Caco-2 (cell line): ENCODE data around the gene TINCR. TPM values are rescaled to one million over a fixed set of nuclear protein-coding genes. Genes with fewer than 3 reads are reported as not detected.

Source experiments
- BruUV-seq: library from RNA; stranded (reverse); fragments of 400-500 nt; replicated peaks from 2 replicates; lab custom pipeline; 2021; lab: Mats Ljungman, UMichigan
- CTCF ChIA-PET: fragments of 300-600 bp; sonication (Branson Sonifier 250); formaldehyde crosslinking; loops from one replicate; lab custom pipeline; 2022; ENCODE audit warnings: antibody characterized with exemption; lab: Charles Lee
- POLR2A ChIA-PET: fragments of 300-600 bp; sonication (Branson Sonifier 250); formaldehyde crosslinking; loops from one replicate; lab custom pipeline; 2022; ENCODE audit warnings: antibody characterized with exemption; lab: Charles Lee
- DNase-seq, 2 experiments: peaks; one replicate each; pipeline versions ENCODE4 v3.0.0 to v3.0.0-alpha.2; 2020 to 2022
- H3K27me3 ChIP-seq: replicated peaks from 2 replicates; pipeline ENCODE4 v1.6.0; 2011; ENCODE audit warnings: low read length; ENCODE audit not compliant: control insufficient read depth, insufficient read depth
- H3K36me3 ChIP-seq: 2 replicates; pipeline ENCODE4 v1.5.1; 2011; ENCODE audit warnings: low read length; ENCODE audit not compliant: control insufficient read depth, insufficient read depth
- H3K4me1 ChIP-seq: fragments of 250-450 bp; sonication (Bioruptor Pico); 2 replicates; pipeline ENCODE4 v1.5.1; 2020; ENCODE audit warnings: mild to moderate bottlenecking
- H3K4me3 ChIP-seq: 2 replicates; pipeline ENCODE4 v1.5.1; 2011; ENCODE audit warnings: low read depth, mild to moderate bottlenecking, control low read depth, low read length
- H3K9me3 ChIP-seq: fragments of 250-450 bp; sonication (Bioruptor Pico); 2 replicates; pipeline ENCODE4 v1.5.1; 2020; ENCODE audit warnings: mild to moderate bottlenecking, moderate library complexity
- H3K27ac Mint-ChIP-seq: one replicate; pipeline ENCODE4 v1.8.0; 2022; ENCODE audit warnings: mixed read lengths; ENCODE audit not compliant: unreplicated experiment
- H3K27me3 Mint-ChIP-seq: one replicate; pipeline ENCODE4 v1.8.0; 2022; ENCODE audit warnings: mixed read lengths; ENCODE audit not compliant: insufficient read depth, unreplicated experiment
- H3K36me3 Mint-ChIP-seq: one replicate; pipeline ENCODE4 v1.8.0; 2022; ENCODE audit warnings: mild to moderate bottlenecking, mixed read lengths; ENCODE audit not compliant: insufficient read depth, unreplicated experiment
- H3K4me1 Mint-ChIP-seq: one replicate; pipeline ENCODE4 v1.8.0; 2022; ENCODE audit warnings: low read depth, mixed read lengths; ENCODE audit not compliant: unreplicated experiment
- H3K4me3 Mint-ChIP-seq: one replicate; pipeline ENCODE4 v1.8.0; 2022; ENCODE audit warnings: mild to moderate bottlenecking, moderate library complexity, mixed read lengths; ENCODE audit not compliant: unreplicated experiment
- H3K9me3 Mint-ChIP-seq: one replicate; pipeline ENCODE4 v1.8.0; 2022; ENCODE audit warnings: mixed read lengths; ENCODE audit not compliant: unreplicated experiment
- CTCF ChIP-seq, 2 experiments: fragments of 200-600 bp in 1 of 2; IDR thresholded peaks; 1 replicate in 1 of 2; 2 replicates in 1 of 2; pipeline versions ENCODE4 v1.5.1 to v1.8.0; 2011 to 2022; ENCODE audit warnings: antibody characterized with exemption in 1 of 2, control low read depth in 1 of 2, inconsistent platforms in 1 of 2, low read depth in 1 of 2, low read length in 1 of 2, mild to moderate bottlenecking in 1 of 2, moderate library complexity in 1 of 2; ENCODE audit not compliant: insufficient read depth in 1 of 2, severe bottlenecking in 1 of 2, unreplicated experiment in 1 of 2
- intact Hi-C: fragments of 100-400 bp; cut with micrococcal nuclease; formaldehyde crosslinking; loops from one replicate; pipeline ENCODE4 v1.10.0; 2022; ENCODE audit not compliant: unreplicated experiment
- total RNA-seq: library from RNA; stranded (reverse); gene quantifications from 2 replicates; pipeline ENCODE4 v1.2.3, GENCODE V29; 2022

TINCR gene
- total RNA-seq, 1 experiment from 2014 or later, result 3.8 TPM

- no peaks in the 10 kb centered on the region for H3K4me1 Mint-ChIP-seq
- intact Hi-C loops, result no loop called here
- H3K36me3 Mint-ChIP-seq, result peaks cover 73% of the 10 kb centered on the region
- no peak for DNase-seq
- H3K27me3 Mint-ChIP-seq, result no peaks in the 10 kb centered on the region
- CTCF ChIA-PET, result no interaction called here
- Histone ChIP-seq H3K9me3 (no peaks in the 10 kb centered on the region), H3K36me3 (no peaks in the 10 kb centered on the region; the same call in 1 of the 2 replicates), H3K4me1 (no peaks in the 10 kb centered on the region; the same call in 1 of the 2 replicates), H3K27me3 (no peaks in the 10 kb centered on the region), H3K4me3 (no peak overlapping the region)
- TF ChIP-seq CTCF (IDR thresholded peaks at IDR 0.05; ENCODE audit: insufficient read depth in 1 of 2, low read depth in 1 of 2, low read length in 1 of 2, severe bottlenecking in 1 of 2, unreplicated experiment in 1 of 2), result no peak
- no peaks in the 10 kb centered on the region for H3K9me3 Mint-ChIP-seq
- no TSS peak for BruUV-seq
- no peak overlapping the region for H3K4me3 Mint-ChIP-seq
- no peak overlapping the region for H3K27ac Mint-ChIP-seq
- POLR2A ChIA-PET, result no interaction called here
Observed at GRCh38 chr19:5587661-5588060, 19.9 kb upstream of the TINCR start.

GRCh38 chr19:5587071-5587455 is 19.3 kb upstream of the TINCR start:
- ChIA-PET POLR2A (no interaction called here), CTCF (no interaction called here)
- Mint-ChIP-seq H3K4me3 (no peak overlapping the region), H3K9me3 (no peaks in the 10 kb centered on the region), H3K36me3 (peaks cover 69% of the 10 kb centered on the region), H3K27me3 (no peaks in the 10 kb centered on the region), H3K27ac (no peak overlapping the region), H3K4me1 (no peaks in the 10 kb centered on the region)
- H3K4me3 ChIP-seq, result no peak overlapping the region
- no TSS peak for BruUV-seq
- TF ChIP-seq CTCF (IDR thresholded peaks at IDR 0.05; ENCODE audit: insufficient read depth in 1 of 2, low read depth in 1 of 2, low read length in 1 of 2, severe bottlenecking in 1 of 2, unreplicated experiment in 1 of 2), result no peak
- H3K27me3 ChIP-seq, result no peaks in the 10 kb centered on the region
- intact Hi-C loops, result no loop called here
- peaks cover 6% of the 10 kb centered on the region for H3K4me1 ChIP-seq
- no peaks in the 10 kb centered on the region for H3K9me3 ChIP-seq
- no peak for DNase-seq
- no peaks in the 10 kb centered on the region; the same call in 1 of the 2 replicates for H3K36me3 ChIP-seq

GRCh38 chr19:5586300-5587070 is 18.7 kb upstream of the TINCR start:
- ChIA-PET CTCF (no interaction called here), POLR2A (no interaction called here)

More at GRCh38 chr19:5586300-5587070, 18.7 kb upstream of the TINCR start:
- peaks cover 63% of the 10 kb centered on the region for H3K36me3 Mint-ChIP-seq
- H3K4me1 Mint-ChIP-seq, result no peaks in the 10 kb centered on the region
- Histone ChIP-seq H3K4me1 (peaks cover 10% of the 10 kb centered on the region), H3K9me3 (no peaks in the 10 kb centered on the region), H3K27me3 (no peaks in the 10 kb centered on the region), H3K4me3 (no peak overlapping the region), H3K36me3 (no peaks in the 10 kb centered on the region; the same call in 1 of the 2 replicates)
- no peak for DNase-seq
- H3K27me3 Mint-ChIP-seq, result no peaks in the 10 kb centered on the region
- no peaks in the 10 kb centered on the region for H3K9me3 Mint-ChIP-seq
- no TSS peak for BruUV-seq
- TF ChIP-seq CTCF (IDR thresholded peaks at IDR 0.05; ENCODE audit: insufficient read depth in 1 of 2, low read depth in 1 of 2, low read length in 1 of 2, severe bottlenecking in 1 of 2, unreplicated experiment in 1 of 2), result no peak
- H3K27ac Mint-ChIP-seq, result no peak overlapping the region
- intact Hi-C loops, result no loop called here
- no peak overlapping the region for H3K4me3 Mint-ChIP-seq
